ENCODE measurements around the gene SNX24. TPM values are rescaled to one million over a fixed set of nuclear protein-coding genes. Genes with fewer than 3 reads are reported as not detected.

The SNX24 gene
- total RNA-seq, 2 donors from 2014 or later: 9.8 to 13.3 TPM

DNA sequence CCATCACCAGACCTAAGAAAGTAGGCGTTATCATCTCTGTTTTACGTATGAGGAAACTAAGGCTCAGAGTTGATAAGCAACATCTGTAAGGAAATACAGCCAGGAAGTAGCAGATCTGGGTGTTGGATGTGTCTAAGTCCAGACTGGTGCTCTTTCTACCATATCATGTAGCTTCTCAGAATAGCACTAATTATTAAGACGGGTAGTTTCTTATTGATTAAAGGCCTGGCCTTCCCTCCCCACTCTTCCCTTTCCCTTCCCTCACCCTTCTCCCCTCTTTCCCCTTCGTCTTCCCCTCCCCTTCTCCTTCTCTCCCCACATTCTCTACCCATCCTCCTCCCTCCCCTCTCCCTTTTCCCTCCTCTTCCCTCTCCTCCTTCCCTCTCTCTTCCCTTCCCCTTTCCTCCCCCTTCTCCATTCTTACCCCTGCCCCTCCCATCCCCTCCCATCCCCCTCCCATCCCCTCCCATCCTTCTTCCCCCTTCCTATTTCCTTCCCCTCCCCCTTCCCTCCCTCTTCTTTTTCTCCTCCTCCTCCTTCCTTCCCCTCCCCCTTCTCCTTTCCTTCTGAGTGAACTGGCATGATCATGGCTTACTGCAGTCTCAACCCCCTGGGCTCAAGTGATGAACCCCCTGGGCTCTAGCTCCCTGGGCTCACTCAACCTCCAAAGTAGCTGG is 79.4 kb downstream of the SNX24 start:
- TF ChIP-seq, protein P1, sequence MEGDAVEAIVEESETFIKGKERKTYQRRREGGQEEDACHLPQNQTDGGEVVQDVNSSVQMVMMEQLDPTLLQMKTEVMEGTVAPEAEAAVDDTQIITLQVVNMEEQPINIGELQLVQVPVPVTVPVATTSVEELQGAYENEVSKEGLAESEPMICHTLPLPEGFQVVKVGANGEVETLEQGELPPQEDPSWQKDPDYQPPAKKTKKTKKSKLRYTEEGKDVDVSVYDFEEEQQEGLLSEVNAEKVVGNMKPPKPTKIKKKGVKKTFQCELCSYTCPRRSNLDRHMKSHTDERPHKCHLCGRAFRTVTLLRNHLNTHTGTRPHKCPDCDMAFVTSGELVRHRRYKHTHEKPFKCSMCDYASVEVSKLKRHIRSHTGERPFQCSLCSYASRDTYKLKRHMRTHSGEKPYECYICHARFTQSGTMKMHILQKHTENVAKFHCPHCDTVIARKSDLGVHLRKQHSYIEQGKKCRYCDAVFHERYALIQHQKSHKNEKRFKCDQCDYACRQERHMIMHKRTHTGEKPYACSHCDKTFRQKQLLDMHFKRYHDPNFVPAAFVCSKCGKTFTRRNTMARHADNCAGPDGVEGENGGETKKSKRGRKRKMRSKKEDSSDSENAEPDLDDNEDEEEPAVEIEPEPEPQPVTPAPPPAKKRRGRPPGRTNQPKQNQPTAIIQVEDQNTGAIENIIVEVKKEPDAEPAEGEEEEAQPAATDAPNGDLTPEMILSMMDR (IDR thresholded peaks at IDR 0.05): no peak
- TF ChIP-seq POLR2AphosphoS5 (IDR thresholded peaks at IDR 0.05) (no peak), POLR2A (IDR thresholded peaks at IDR 0.05) (no peak)
- Histone ChIP-seq H3K4me1 (replicated peaks) (no peaks in the 10 kb centered on the region), H3K36me3 (no peaks in the 10 kb centered on the region), H3K9me3 (no peaks in the 10 kb centered on the region), H3K27me3 (replicated peaks; ENCODE audit: insufficient read depth) (no peaks in the 10 kb centered on the region), H3K4me3 (no peak overlapping the region), H3K27ac (no peak overlapping the region)
- DNase-seq (ENCODE audit: low spot score): no peak
- WGBS: 89% methylated on average over 4 of the region's 4 CpGs
- intact Hi-C loops (cut with DNase I): no loop called here

DNA sequence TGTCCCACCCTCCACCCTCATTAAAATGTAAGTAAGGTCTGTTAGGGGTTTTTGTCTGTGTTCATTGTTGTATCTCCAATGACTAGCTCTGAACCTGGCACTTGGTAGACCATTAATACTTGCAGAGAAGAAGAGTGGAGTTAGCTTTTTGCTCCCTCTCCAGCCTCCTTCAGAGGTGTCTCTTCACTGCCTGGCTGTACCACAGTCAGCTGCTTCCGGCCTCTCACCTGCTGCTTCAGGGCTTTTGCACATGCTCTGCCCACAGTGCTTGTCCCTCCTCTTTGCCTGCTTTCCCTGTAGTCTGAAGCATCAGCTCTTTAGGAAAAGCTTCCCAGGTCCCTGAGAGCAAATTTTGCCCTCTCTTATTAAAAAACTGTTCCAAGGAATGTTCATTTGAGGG is 83.6 kb downstream of the SNX24 start:
- Histone ChIP-seq H3K9me3 (no peaks in the 10 kb centered on the region), H3K4me3 (no peak overlapping the region), H3K27ac (no peak overlapping the region), H3K4me1 (replicated peaks) (no peaks in the 10 kb centered on the region), H3K36me3 (no peaks in the 10 kb centered on the region), H3K27me3 (replicated peaks; ENCODE audit: insufficient read depth) (no peaks in the 10 kb centered on the region)
- TF ChIP-seq POLR2A (IDR thresholded peaks at IDR 0.05) (no peak), POLR2AphosphoS5 (IDR thresholded peaks at IDR 0.05) (no peak)
- TF ChIP-seq, protein P1 (IDR thresholded peaks at IDR 0.05): no peak
- no peak for DNase-seq (ENCODE audit: low spot score)
- intact Hi-C loops (cut with DNase I): no loop called here
- WGBS: 100% methylated on average over 1 of the region's 1 CpG

DNA sequence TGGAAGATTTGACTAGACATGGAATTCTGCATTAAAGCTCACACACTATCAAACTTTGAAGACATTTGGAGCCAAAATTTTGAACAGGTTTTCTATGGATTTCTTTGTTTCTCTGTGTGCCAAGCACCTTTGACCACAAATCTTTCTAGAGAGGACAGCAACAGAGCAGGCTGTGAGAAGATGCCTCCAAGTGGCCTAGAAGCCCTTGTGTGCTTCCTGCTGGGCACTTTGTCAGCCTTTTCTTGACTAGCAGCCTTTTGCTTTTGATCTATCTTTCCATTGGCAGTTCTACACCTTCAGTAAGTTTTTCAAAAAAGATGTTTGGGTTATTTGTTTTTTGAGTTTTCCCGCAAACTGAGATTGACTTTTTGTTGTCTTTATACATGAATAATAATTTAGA is 84.6 kb downstream of the SNX24 start:
- Histone ChIP-seq H3K27ac (no peak overlapping the region), H3K9me3 (no peaks in the 10 kb centered on the region), H3K27me3 (replicated peaks; ENCODE audit: insufficient read depth) (no peaks in the 10 kb centered on the region), H3K4me1 (replicated peaks) (no peaks in the 10 kb centered on the region), H3K4me3 (no peak overlapping the region), H3K36me3 (no peaks in the 10 kb centered on the region)
- intact Hi-C loops (cut with DNase I): no loop called here
- DNase-seq (ENCODE audit: low spot score): no peak
- TF ChIP-seq POLR2AphosphoS5 (IDR thresholded peaks at IDR 0.05) (no peak), POLR2A (IDR thresholded peaks at IDR 0.05) (no peak)
- TF ChIP-seq, protein P1 (IDR thresholded peaks at IDR 0.05): no peak
- WGBS: 100% methylated on average over 1 of the region's 1 CpG

DNA sequence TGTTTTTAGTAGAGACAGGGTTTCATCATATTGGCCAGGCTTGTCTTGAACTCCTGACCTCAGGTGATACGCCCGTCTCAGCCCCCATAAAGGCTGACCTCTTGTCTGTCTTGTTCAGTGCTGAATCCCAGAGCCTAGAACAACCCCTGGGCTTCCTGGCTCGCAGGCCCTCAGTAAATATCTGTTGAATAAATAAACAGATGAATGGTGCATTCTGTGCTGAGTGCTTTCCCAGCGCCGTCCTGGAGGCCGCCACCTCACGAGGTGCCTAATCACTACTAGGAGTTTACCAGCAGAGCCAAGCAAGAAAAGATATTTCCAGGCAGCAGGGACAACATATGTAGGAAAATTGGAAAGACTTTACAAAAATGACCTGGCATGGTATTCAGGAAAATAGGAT is 88.5 kb downstream of the SNX24 start:
- Histone ChIP-seq H3K4me3 (no peak overlapping the region), H3K27ac (no peak overlapping the region), H3K9me3 (no peaks in the 10 kb centered on the region), H3K4me1 (replicated peaks) (no peaks in the 10 kb centered on the region), H3K27me3 (replicated peaks; ENCODE audit: insufficient read depth) (no peaks in the 10 kb centered on the region), H3K36me3 (no peaks in the 10 kb centered on the region)
- intact Hi-C loops (cut with DNase I): no loop called here
- no peak for DNase-seq (ENCODE audit: low spot score)
- WGBS: 82% methylated on average over 7 of the region's 7 CpGs
- TF ChIP-seq POLR2A (IDR thresholded peaks at IDR 0.05): no peak
- TF ChIP-seq, protein P1 (IDR thresholded peaks at IDR 0.05): no peak
- TF ChIP-seq POLR2AphosphoS5 (IDR thresholded peaks at IDR 0.05): peak; percentile 46

DNA sequence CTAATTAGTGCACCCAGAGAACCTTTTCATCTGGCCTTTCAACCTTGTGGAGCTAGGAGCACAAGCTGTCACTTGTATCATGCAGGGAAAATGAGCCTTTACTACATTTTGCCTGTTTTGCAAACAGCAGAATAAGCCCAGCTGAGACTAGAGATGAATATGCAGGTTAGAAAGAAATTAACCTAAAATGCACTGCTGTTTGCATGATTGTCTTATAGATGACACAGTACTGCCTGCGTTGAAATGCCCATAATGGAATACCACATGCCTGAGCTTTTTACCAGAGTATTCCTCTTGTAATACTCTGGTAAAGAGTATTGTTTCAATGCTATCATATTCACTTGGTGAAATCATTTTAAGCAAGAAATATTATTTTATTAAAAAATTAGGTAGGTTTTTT is 90.7 kb downstream of the SNX24 start:
- Histone ChIP-seq H3K9me3 (no peaks in the 10 kb centered on the region), H3K27me3 (replicated peaks; ENCODE audit: insufficient read depth) (no peaks in the 10 kb centered on the region), H3K36me3 (no peaks in the 10 kb centered on the region), H3K4me1 (replicated peaks) (no peaks in the 10 kb centered on the region), H3K4me3 (no peak overlapping the region), H3K27ac (no peak overlapping the region)
- 77% methylated on average over 1 of the region's 1 CpG for WGBS
- DNase-seq (ENCODE audit: low spot score): no peak
- intact Hi-C loops (cut with DNase I): no loop called here
- no peak for TF ChIP-seq POLR2A (IDR thresholded peaks at IDR 0.05)
- TF ChIP-seq POLR2AphosphoS5 (IDR thresholded peaks at IDR 0.05): no peak
- TF ChIP-seq, protein P1 (IDR thresholded peaks at IDR 0.05): no peak
